Kasumi-1 (cell line): ENCODE data around the gene AGBL1.
"Not testable (repeated sequence)": the region's sequence is repeated elsewhere in the genome, so short reads cannot be mapped to it uniquely, and the experiment has no call there.

Source experiments
- DNase-seq, 2 experiments: peaks; one replicate each; lab custom pipeline; 2025; lab: John Stamatoyannopoulos, UW

Gene AGBL1

GRCh38 chr15:86942285-86942684 is 862.6 kb downstream of the AGBL1 start:
- no peak for DNase-seq

- DNase-seq, result no peak
Measured at GRCh38 chr15:86948719-86949118, 869.0 kb downstream of the AGBL1 start.

GRCh38 chr15:86959254-86959653 is 879.6 kb downstream of the AGBL1 start:
- no peak for DNase-seq

GRCh38 chr15:86961669-86962068 is 882.0 kb downstream of the AGBL1 start:
- DNase-seq, result no peak

- DNase-seq, result no peak
Measured at GRCh38 chr15:86964271-86964670, 884.6 kb downstream of the AGBL1 start.

GRCh38 chr15:86968244-86968643 is 888.6 kb downstream of the AGBL1 start:
- no peak for DNase-seq

- DNase-seq, result no peak
Measured at GRCh38 chr15:86969364-86969763, 889.7 kb downstream of the AGBL1 start.

GRCh38 chr15:86973284-86973844 is 893.7 kb downstream of the AGBL1 start:
- DNase-seq, result no peak

- DNase-seq, result no peak
Measured at GRCh38 chr15:86988033-86988432, 908.4 kb downstream of the AGBL1 start.

- no peak for DNase-seq
Measured at GRCh38 chr15:87021751-87022150, 942.1 kb downstream of the AGBL1 start.

- DNase-seq, result no peak
Measured at GRCh38 chr15:87031540-87032230, 952.0 kb downstream of the AGBL1 start.

- DNase-seq, result no peak
Measured at GRCh38 chr15:87032295-87032694, 952.6 kb downstream of the AGBL1 start.

- DNase-seq, result no peak
Measured at GRCh38 chr15:87033056-87033455, 953.4 kb downstream of the AGBL1 start.

GRCh38 chr15:87034886-87035285 is 955.2 kb downstream of the AGBL1 start:
- DNase-seq, result no peak

GRCh38 chr15:87038404-87038803 is 958.7 kb downstream of the AGBL1 start:
- DNase-seq, result no peak

GRCh38 chr15:87042619-87043018 is 962.9 kb downstream of the AGBL1 start:
- not testable (repeated sequence) for DNase-seq

- DNase-seq, result no peak
Measured at GRCh38 chr15:87045746-87046145, 966.1 kb downstream of the AGBL1 start.

GRCh38 chr15:87047203-87047965 is 967.7 kb downstream of the AGBL1 start:
- no peak for DNase-seq
